ENCODE results near the gene CFAP20DC. TPM values are rescaled to one million over a fixed set of nuclear protein-coding genes. Genes with fewer than 3 reads are reported as not detected.

CFAP20DC gene
- total RNA-seq, 1 donor from 2014 or later: not detected

GRCh38 chr3:58766587-58767282 is 283.1 kb downstream of the CFAP20DC start:
- TF ChIP-seq CTCF (IDR thresholded peaks at IDR 0.05; ENCODE audit: borderline replicate concordance): no peak
- no peak overlapping the region for H3K4me3 ChIP-seq
- peaks cover 4% of the 10 kb centered on the region for H3K27me3 ChIP-seq (ENCODE audit: low read depth)
- H3K27ac ChIP-seq (replicated peaks): no peak overlapping the region
- no peaks in the 10 kb centered on the region for H3K4me1 ChIP-seq
- H3K9me3 ChIP-seq (replicated peaks): peaks cover 23% of the 10 kb centered on the region
- H3K36me3 ChIP-seq: no peaks in the 10 kb centered on the region
- intact Hi-C loops (cut with micrococcal nuclease): no loop called here
- no peak for DNase-seq

- H3K4me1 ChIP-seq: no peaks in the 10 kb centered on the region
Measured at GRCh38 chr3:58755150-58755549, 294.7 kb downstream of the CFAP20DC start.

DNA sequence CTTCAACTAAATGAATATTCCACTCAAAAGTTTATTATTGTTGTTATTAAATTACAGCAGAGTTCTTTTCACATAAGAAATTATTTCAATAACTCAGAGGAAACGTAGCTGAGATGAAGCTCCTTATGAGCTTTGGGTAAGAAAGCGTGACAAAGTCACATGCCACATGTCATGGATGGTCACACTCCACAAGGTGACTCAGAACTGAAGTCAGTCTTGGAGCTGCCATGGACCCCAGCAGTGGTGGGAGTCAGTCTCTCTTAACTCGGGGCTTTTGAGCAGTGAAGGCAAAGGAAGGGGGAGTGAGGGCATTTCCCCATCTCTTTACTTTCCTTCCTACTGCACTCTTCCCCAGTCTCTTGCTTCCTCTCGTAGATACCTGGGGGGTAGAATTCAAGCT is 295.8 kb downstream of the CFAP20DC start:
- H3K27ac ChIP-seq (replicated peaks): no peak overlapping the region
- no peak for DNase-seq
- intact Hi-C loops (cut with micrococcal nuclease): no loop called here
- TF ChIP-seq CTCF (IDR thresholded peaks at IDR 0.05; ENCODE audit: borderline replicate concordance): no peak
- no peaks in the 10 kb centered on the region for H3K4me1 ChIP-seq
- no peak overlapping the region for H3K4me3 ChIP-seq
- no peaks in the 10 kb centered on the region for H3K36me3 ChIP-seq
- no peaks in the 10 kb centered on the region for H3K9me3 ChIP-seq (replicated peaks)
- no peaks in the 10 kb centered on the region for H3K27me3 ChIP-seq (ENCODE audit: low read depth)

More at GRCh38 chr3:58755150-58755549, 294.7 kb downstream of the CFAP20DC start:
- TF ChIP-seq CTCF (IDR thresholded peaks at IDR 0.05; ENCODE audit: borderline replicate concordance): no peak
- intact Hi-C loops (cut with micrococcal nuclease): no loop called here
- no peak overlapping the region for H3K4me3 ChIP-seq
- H3K36me3 ChIP-seq: no peaks in the 10 kb centered on the region
- no peak for DNase-seq
- no peaks in the 10 kb centered on the region for H3K27me3 ChIP-seq (ENCODE audit: low read depth)
- H3K9me3 ChIP-seq (replicated peaks): peaks cover 8% of the 10 kb centered on the region
- H3K27ac ChIP-seq (replicated peaks): no peak overlapping the region

DNA sequence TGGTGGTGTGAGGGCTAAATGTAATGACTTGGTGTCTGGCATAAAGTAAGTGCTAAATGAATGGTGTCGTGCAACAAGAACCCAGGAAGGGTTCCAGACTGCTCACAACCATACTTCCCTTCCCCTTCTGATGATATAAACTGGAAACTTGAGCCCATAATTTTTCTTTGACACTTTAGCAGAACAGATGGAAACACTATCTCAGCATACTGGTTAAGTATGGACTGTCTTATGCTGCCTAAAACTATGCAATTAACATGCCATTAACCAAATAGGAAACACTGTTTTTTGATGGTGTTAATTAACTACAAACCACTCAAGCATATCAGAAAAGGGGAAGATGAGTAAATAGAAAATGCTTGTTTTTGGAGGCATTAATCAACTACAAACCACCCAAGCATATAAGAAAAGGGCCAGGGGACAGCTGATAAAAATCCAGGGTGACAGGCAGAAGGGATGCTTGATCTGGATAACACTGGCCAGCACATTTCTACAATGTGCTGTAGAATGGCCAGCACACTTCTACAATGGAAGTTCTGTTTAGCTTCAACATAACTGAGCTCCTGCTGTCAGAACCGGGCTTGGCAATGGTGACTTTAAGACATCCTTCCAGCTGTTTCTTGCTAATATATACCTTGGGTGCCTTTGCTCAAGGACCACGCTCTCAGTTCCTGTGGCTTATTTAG is 297.8 kb downstream of the CFAP20DC start:
- H3K9me3 ChIP-seq (replicated peaks): no peaks in the 10 kb centered on the region
- no peak for TF ChIP-seq CTCF (IDR thresholded peaks at IDR 0.05; ENCODE audit: borderline replicate concordance)
- intact Hi-C loops (cut with micrococcal nuclease): no loop called here
- H3K4me1 ChIP-seq: no peaks in the 10 kb centered on the region
- no peak for DNase-seq
- H3K4me3 ChIP-seq: no peak overlapping the region
- H3K27me3 ChIP-seq (ENCODE audit: low read depth): peaks cover 12% of the 10 kb centered on the region
- no peaks in the 10 kb centered on the region for H3K36me3 ChIP-seq
- no peak overlapping the region for H3K27ac ChIP-seq (replicated peaks)

GRCh38 chr3:58751235-58751634 is 298.6 kb downstream of the CFAP20DC start:
- H3K9me3 ChIP-seq (replicated peaks): no peaks in the 10 kb centered on the region
- TF ChIP-seq CTCF (IDR thresholded peaks at IDR 0.05; ENCODE audit: borderline replicate concordance): no peak
- no peak for DNase-seq
- H3K4me3 ChIP-seq: no peak overlapping the region
- no peaks in the 10 kb centered on the region for H3K36me3 ChIP-seq
- intact Hi-C loops (cut with micrococcal nuclease): no loop called here
- H3K27me3 ChIP-seq (ENCODE audit: low read depth): peaks cover 18% of the 10 kb centered on the region
- no peak overlapping the region for H3K27ac ChIP-seq (replicated peaks)
- H3K4me1 ChIP-seq: no peaks in the 10 kb centered on the region
